Activated naive CD4-positive, alpha-beta T cell (primary cell): ENCODE data around the gene KLF11.
A peak's percentile ranks its signal among the peaks of the same experiment; 100 is the strongest.

Experiments used
- DNase-seq, 4 experiments: peaks; one replicate each; lab custom pipeline; 2025; lab: John Stamatoyannopoulos, UW

Gene KLF11

DNA sequence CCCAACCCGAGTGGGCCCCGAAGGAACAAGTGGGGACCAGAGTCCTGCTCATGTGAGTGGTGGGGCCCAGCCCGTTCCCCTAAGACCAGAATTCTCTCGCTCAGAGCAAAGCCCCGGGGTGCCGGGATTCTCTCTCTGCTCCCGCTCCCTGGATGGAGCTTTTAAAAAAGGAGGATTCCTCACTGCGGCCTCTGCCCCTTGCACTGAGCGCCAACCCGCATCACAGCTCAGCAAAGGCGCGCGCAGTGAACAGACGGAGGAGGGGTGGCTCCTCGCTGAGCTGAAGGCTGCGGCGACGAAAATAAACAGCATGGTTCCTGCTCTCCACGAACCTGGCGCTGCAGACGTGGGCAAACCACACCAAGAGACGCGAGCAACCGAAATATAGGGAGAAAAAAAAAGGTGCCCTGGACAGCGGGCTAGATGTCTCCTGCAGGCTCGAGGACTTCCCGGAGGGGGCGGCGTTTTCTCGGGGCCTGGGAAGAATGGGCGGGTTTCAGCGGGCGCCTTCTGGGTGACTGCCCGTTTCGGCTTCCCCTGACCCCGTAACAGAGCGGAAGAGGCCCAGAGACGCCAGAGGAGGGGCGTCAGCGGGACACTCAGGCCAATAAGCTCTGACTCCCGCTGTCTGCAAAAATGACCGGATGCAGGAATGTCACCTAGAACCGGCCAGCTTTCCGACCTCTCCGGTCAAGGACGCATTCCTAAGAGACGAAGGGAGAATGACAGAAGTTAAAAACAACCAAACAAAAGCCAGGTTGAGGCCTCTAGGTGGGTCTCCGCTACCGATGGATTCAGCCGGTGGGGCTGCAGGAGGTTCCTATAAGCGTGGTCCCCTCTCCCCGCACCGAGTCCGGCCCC, 819 bp upstream of the KLF11 start:
- DNase-seq, result peak in 2 of 4 experiments; percentile 13 to 39

DNA sequence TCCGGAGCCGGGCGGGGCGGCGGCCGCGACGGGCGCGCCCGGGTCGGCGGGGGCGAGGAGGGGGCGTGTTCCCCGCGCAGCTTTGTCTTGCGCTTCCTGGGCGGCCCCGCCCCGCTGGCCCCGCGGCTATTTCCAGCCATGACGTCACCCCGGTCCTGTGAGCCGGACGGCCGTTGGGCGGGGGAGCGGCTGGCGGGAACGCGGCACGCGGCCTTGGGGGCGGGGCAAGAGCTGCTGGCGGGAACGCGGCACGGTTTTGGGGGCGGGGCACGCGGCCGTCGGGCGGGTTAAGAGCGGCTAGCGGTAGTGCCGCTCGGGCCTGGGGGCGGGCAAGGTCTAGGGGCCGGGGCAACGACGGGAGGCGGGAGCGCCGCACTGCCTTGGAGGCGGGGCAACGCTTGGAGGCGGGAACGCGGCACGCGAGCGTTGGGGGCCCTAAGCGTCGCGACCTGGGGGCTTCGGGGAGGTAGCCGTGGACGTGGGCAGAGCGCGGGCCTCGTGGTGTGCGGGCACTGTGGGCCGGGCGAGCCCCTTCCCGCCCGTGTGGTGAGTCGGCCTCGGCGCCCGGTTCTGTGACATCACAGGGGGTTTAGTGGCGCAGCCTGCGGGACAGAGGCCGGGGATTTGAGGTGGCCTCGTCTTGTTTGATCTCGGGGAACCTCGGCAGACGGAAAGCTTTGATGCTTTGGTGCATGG, 704 bp downstream of the KLF11 start:
- DNase-seq, result peak; percentile 36 to 89 (median 75)

DNA sequence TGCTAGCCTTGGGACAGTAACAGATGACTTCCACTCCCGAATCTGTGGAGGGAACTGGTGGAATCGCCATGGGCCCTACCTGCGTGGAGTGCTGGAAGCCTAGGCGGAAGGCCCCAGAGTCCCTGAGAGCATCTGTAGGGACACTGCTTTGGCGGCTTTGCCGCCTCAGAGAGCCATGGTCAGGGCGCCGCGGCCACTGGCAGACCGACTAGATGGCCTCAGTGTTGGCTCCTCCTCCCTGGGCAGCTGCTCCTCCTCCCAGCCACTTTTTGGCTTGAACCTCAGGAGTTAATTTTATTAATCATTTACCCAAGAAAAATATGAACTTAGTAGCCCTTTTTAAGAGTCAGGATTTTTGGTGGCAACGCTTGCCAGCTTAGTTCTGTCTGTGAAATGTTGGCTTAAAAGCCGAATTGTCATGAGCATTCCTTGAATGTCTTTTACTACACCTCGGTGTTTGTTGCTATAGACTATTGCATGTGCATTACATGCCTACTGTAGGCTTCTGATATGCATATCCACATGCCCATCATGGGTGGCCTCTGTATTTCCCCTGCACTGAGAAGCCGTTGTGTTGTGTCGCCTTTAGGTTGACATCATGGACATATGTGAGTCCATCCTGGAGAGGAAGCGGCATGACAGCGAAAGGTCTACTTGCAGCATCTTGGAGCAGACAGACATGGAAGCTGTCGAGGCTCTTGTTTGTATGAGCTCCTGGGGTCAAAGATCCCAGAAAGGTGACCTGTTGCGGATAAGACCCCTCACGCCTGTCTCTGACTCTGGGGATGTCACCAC, 2.4 kb downstream of the KLF11 start:
- no peak for DNase-seq

DNA sequence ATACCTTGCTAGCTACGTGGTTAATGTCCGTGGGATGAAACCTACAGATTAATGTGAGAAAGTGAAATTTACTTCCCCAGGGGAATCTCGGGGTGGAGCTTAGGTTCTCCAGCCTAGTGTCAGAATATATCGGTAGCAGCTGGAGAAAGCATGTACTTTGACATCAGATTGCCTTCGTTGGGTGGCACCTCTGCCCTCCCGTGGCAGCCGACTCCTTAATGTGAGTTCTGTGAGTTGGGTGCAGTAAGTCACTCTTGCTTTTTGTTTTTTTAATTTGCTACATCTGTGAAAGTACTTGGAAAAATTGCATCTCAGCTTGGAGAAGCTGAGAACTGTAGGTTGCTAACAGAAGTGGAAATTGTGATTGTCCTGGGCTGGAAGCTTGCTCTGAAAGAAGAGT, 3.6 kb downstream of the KLF11 start:
- DNase-seq, result no peak

DNA sequence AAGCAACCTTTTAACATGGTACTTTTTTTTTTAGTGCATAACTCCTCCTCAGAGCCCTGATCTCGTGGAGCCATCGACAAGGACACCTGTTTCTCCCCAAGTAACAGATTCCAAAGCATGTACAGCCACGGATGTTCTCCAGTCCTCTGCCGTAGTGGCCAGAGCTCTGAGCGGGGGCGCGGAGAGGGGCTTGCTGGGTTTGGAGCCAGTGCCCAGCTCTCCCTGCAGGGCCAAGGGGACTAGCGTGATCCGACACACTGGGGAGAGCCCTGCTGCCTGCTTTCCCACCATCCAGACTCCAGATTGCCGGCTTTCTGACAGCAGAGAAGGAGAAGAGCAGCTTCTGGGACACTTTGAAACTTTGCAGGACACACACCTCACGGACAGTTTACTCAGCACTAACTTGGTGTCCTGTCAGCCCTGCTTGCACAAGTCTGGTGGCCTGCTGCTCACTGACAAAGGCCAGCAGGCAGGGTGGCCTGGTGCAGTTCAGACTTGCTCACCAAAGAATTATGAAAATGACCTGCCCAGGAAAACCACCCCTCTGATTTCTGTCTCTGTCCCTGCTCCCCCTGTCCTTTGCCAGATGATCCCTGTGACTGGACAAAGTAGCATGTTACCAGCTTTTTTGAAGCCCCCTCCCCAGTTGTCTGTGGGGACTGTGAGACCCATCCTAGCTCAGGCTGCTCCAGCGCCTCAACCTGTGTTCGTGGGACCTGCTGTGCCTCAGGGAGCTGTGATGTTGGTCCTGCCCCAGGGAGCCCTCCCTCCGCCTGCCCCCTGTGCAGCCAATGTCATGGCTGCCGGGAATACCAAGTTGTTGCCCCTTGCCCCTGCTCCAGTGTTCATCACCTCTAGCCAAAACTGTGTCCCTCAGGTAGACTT, 4.5 kb downstream of the KLF11 start:
- DNase-seq, result no peak

DNA sequence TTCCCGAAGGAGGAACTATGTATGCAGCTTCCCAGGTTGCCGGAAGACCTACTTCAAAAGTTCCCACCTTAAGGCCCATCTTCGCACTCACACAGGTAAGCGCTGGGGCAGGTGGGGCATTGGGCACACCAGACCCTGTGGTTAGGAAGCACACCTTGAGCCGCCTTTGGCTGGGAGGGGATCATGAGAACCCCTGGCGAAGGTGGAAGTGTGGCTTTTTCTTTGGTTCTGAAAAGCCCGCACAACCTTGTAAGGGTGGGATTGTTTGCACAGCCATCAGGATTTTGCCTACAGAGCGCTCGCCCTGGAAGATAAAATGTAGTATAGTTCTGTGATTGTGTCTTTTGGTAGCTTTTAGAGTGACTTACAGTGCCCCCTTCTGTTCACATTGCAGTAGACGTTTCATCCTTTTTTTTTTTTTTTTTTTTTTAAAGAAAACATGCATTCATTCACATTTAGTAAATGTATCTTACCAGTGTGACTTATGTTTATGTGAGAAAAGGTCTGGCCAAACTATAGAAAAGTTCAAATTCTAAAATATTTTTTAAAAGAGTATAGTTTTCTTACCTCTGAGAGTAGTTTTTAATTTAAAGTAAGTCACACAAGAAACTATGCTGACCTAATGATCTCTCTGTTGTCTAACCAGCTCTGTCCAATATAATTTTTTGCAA, 5.3 kb downstream of the KLF11 start:
- no peak for DNase-seq

DNA sequence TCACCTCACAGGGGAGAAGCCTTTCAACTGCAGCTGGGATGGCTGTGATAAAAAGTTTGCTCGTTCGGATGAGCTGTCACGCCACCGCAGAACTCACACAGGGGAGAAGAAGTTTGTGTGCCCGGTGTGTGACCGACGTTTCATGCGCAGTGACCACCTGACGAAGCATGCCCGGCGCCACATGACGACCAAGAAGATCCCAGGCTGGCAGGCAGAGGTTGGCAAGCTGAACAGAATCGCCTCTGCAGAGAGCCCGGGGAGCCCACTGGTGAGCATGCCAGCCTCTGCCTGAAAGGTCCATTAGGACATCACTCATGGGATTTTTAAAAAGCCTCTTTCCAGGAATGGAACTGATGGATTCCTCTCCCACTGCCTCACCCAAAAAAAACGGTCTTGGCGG, 8.9 kb downstream of the KLF11 start:
- no peak for DNase-seq

DNA sequence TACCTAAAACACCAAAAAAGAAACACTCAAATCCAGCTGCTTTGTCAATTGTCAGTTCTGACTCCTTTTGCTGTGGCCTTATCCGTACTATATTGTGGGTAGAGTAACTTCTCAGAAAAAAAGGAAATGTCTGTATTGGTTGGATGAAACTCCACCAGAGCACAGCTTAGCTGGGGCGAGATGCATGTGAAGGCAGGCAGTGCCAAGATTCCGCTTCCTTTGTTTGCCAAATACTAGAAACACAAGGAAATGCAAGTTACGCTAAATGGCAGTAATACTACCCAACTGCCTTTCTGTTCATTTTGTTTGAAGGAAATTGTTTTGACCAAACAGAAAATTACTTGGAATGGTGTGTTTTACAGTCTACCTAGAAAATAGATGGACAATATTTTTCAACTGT, 10.0 kb downstream of the KLF11 start:
- no peak for DNase-seq

DNA sequence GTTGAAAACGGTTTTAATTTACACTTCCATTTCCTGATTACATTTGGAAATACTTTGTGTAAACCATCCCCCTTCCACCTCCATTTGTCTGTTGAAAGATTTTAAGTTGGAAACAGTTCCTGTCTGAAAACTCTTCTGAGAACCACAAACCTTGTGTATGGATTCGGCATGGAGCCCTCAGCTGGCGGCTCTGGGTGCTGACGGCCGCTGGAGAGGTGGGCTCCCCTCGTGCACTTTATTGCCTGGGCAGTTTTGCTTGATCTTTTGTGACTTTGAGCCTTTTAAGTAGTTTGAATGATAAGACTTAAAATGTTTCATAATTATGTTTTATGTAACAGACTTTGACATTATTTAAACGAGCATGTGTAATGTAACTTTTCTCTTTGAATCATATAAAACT, 11.1 kb downstream of the KLF11 start:
- DNase-seq, result no peak

DNA sequence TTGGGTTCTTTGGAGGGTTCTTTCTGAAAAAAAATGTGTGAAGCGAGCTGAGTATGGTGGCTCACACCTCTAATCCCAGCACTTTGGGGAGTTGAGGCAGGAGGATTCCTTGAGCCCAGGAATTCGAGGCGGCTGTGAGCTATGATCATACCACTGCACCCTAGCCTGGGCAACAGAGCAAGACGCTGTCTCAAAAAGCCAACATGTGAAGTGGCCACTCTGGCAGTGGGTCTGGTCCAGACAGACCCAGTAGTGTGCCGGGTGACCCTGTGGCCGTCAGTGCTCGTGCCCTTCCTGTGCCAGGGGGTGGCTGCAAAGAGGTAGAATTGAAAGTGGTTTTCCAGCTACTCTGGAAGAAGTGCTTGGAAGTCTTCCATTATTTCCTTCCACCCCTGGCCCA, 11.6 kb downstream of the KLF11 start:
- DNase-seq, result no peak

DNA sequence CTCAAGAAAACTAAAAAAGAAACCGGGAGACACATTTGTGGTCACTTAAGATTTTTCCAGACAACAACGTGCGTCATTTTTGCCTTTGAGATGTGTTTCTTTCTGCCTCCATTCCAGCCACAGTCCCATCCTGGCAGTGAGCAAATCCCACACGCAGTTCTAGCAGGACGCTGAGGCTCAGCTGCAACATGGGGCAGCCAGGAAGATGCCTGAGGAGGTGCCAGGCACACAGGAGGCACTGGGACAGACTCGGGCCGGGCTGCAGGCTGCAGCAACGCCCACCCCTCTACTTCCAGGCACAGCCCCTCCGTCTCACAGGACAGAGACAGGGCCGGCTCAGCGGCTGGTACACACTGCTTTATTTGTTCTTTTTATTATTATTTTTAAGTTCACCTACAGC, 13.1 kb downstream of the KLF11 start:
- no peak for DNase-seq

DNA sequence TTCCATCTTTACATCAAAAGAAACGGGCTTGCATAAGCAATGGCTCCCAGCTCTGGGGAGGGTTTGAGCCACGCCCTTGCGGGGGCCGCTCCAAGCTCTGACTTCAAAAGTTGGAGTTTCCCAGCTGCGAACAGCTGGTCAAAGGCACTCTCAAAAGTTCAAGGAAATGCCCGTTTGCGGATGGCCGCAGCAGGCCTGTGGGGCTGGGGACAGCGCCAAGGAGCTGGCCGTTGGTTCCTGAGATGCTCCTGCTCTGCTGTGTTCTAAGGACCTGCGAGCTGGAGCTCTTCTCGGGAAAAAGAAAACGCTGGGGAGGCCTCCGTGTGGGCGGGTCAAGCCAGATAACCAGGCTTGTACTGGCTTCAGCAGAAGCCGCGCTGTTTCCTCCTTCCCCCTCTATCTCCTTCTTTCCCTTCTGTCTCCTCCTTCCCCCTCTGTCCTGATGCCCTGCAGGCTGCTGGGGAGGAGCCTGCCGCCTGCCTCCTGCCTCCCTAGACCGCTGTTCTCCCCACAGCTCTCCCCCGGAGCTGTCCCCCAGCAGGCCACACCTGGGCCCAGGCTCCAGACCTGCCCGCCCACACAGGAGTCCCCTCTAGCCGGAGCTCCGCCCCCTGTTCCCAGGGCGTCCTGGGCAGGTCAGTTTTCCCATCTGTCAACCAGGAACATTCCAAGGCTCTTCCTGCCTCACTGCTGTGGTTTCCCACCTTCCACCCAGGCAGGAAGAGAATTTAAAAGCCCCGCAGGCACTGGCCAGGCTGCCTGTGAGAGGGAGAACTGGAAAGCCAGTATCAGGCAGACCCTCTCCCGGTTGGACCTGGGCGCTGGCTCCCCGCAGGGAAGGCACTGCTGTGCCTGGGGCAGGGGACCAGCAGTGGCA, 14.1 kb downstream of the KLF11 start:
- no peak for DNase-seq

DNA sequence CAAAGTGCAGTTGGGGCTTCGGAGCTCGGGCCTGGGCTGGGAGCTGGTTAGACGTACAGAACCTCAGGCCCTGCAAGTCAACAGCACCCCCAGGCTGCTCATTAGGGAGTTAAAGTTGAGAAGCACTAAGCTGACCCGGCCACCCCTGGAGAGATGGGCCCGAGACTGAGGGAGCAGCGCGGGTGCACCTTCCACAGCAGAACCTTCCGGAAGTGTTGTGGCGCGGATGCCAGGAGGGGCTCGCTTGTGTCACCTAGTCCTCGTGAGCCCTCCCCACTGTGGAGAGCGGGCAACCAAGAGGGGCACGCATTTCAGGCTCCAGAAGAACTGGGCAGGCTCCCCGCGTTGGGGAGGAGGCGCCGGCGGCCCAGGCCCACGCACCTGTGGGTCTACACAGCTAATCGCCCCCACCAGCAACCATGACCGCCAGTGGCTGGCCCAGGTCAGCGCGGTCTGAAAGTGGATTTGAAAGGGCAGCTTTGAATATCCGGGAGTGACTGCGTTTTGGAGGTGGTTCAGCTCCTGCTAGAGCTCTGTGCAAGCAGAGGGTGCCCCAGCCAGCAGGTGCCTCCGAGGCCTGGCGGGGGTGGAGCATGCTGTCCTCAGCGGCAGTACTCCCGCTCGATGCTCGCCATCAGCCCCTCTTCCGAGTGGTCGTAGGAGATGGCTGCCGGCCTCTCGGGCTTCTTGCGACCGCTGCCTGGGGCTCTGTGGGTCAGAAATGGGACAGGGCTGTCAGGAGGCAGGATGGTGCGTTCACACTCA, 15.1 kb downstream of the KLF11 start:
- no peak for DNase-seq

DNA sequence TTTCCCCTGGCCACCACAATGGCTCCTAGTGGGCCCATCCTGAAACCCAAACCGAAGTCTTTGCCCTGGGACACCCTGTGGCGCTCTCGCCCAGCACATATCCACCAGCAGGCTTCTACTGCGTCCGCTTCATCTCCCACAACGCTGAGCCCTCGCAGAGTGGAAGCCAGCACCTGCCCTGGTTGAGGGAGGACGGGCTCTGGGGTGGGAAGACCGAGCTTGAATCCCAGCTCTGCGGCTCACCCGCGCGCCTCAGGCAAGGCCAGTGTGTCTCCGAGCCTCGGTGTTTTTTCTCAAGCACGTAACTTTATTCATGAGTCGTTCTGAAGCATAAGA, 15.6 kb downstream of the KLF11 start:
- DNase-seq, result no peak

DNA sequence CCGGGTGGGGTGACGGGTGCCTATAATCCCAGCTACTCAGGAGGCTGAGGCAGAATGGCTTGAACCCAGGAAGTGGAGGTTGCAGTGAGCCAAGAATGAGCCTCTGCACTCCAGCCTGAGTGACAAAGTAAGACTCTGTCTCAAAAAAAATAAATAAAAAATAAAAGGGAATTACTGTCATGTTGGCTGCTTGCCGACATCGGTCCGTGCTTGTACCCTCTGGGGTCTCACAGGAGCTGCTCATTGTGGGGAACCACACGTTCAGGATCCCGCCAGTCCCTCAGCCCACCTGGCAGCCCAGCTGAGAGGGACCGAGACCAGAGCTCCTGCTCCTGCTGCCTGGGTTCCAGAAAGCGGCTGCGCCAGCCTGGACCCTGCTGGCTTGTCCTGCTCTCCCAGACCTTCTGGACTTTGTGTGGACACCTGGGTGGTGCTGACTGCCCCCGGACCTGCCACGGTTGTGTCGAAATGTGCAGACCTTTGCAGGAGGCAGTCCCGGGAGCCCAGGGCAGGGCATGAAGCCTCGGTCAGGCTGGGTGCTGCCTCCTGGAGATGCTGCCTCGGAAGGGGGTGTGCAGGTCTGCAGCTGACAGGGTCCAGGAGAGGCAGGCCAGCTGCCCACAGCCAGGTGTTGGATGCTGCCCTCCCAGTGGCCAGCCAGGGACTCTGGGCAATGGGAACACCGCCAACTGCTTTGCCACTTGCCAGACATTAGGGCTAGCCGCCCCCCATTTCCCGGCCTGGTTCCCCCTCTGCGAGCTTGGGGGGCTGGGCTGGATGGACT, 16.4 kb downstream of the KLF11 start:
- DNase-seq, result no peak

DNA sequence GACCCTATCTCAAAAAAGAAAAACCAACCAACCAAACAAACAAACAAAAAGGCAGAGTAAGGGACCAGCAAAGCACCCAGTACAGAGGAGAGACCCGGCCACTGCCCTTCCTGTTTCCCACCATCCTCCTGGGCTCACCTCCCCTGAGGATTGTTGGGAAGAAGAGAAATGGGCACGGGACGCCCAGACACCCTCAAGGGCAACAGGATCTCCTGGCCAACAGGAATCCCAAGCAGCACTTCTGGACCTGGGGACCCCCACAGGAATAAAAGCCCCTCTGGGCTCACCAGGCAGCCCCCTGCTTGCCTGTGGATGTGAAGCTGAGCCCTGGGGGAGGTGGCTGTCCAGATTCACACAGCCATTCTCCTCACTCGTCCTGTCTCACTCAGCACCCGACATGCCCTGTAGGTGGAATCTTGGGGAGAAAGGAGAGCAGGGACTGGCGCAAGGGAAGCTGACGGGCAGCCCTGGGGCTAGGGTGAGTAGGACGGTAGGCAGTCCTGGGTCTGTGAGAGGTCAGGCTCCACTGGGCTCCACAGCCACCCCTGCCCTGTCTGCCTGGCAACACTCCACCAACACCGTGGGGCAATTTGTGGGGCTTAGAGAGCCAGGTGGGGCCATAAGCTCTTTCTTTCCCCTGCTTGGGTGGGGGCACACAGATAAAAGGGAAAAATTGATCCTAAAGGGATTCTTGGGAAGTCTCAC, 18.0 kb downstream of the KLF11 start:
- no peak for DNase-seq

DNA sequence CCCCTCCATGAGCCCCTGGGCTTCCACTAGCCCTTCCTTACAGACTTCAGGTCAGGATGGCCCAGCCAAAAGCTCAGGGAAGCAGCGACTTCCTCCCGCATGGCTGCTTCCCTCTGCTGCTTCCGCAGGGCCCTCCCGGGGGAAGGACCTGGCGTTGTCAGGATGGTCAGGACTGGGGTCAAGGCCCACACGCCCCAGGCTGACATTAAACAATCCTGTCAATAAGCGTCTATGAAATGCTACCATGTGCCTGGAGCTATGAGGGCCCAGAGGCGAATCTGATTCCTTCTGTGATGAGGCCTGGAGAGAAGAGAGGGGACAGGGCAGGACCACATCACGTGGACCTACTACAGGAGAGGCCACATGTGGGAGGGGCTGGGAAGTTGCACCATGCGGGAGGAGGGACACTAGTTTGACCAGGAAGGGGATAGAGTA, 19.6 kb downstream of the KLF11 start:
- DNase-seq, result no peak

DNA sequence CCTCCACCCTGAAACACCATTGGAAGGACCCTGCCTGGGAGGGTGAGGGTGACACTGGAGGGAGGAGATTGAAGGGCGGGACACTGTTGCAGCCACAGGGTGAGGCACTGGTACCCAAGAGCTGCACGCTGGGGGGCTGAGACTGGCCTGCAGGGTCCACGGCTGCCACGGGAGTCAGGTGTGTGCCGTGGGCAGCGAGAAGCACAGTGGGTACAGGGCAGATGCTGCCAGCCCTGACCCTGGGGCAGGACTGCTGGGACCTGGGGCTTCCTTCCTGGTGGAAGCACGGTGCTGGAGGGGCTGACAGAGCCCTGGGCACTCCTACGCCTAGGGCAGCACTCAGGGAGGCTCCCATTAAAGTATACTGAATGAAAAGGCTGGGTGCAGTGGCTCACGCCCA, 20.2 kb downstream of the KLF11 start:
- no peak for DNase-seq
